Ovary (tissue), 3 donors: ENCODE measurements around the gene EML6.

Source experiments
- CTCF ChIP-seq, 3 donors: fragments of 450-650 bp in 2 of 3; fragments of 200-600 bp in 1 of 3; IDR thresholded peaks; one replicate each; pipeline versions ENCODE4 v1.5.1 to v1.8.0; 2016 to 2022; ENCODE audit warnings: antibody characterized with exemption in 3 of 3, mild to moderate bottlenecking in 1 of 3
- EP300 ChIP-seq: sonication (generic); formaldehyde crosslinking; IDR thresholded peaks from one replicate; pipeline ENCODE4 v1.6.1; 2017; ENCODE audit warnings: antibody characterized with exemption
- POLR2A ChIP-seq: fragments of 450-650 bp; IDR thresholded peaks from one replicate; pipeline ENCODE4 v1.6.1; 2017; ENCODE audit warnings: antibody characterized with exemption, mild to moderate bottlenecking, moderate library complexity
- donor health status: DM: no; HTN: no; CAD: no.

DNA sequence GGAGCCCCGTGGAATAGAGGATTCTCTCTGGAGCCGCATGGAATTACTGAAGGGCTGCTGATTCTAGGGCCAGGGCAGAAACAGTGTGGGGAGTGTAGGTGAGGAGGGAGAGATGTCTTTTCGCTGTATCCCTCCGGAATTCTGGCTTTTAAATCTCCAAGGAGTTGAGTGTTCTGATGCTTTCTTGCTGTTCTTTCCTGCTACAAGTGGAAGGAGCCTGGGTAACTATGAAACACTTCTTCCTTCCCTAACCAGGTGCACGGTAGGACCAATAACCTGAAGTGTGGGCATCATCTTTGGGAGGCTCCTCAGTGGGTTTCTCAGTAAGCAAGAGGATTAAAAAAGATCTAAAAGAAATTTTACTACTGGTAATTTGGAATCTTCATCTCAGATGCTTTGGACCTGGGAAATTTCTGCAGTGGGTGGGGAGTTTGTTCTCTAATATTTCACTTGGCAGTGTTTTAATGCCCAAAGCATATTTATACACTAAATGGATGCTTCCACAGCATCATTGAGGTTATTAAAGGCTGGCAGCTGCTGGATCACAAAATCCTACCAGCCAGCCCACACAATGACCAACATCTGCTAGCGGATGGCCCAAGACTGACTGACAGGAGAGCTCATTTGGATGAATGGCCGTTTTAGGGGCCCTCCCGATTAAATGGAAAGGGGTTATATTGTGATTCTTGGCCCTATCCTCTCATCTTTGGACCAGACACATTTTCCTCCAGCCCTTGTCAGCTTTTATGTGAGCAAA, 2.1 kb downstream of the EML6 start:
- TF ChIP-seq CTCF (IDR thresholded peaks at IDR 0.05): no peak
- TF ChIP-seq POLR2A: no peak
- TF ChIP-seq EP300: no peak
